ENCODE results near the gene PSMD5.

PSMD5 gene

DNA sequence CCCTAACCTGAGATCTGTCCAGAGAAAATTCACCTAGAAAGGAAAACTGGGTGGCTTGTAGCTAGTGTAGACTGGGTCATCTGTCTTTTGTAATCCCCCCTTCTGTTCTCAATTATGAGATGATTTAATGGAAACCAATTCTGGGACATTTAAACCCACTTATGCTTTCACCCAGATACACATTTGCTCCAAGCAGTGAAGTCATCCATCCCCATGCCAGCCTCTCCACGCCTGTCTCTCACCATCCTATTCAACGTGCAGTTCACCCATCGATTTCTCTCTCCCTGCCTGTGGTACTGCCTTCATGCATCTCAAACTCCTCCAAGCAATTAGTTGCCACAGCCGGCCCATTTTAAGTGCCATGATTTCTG lies 32.5 kb upstream of the PSMD5 start:
- DNase-seq (ENCODE audit: low spot score) = no peak

DNA sequence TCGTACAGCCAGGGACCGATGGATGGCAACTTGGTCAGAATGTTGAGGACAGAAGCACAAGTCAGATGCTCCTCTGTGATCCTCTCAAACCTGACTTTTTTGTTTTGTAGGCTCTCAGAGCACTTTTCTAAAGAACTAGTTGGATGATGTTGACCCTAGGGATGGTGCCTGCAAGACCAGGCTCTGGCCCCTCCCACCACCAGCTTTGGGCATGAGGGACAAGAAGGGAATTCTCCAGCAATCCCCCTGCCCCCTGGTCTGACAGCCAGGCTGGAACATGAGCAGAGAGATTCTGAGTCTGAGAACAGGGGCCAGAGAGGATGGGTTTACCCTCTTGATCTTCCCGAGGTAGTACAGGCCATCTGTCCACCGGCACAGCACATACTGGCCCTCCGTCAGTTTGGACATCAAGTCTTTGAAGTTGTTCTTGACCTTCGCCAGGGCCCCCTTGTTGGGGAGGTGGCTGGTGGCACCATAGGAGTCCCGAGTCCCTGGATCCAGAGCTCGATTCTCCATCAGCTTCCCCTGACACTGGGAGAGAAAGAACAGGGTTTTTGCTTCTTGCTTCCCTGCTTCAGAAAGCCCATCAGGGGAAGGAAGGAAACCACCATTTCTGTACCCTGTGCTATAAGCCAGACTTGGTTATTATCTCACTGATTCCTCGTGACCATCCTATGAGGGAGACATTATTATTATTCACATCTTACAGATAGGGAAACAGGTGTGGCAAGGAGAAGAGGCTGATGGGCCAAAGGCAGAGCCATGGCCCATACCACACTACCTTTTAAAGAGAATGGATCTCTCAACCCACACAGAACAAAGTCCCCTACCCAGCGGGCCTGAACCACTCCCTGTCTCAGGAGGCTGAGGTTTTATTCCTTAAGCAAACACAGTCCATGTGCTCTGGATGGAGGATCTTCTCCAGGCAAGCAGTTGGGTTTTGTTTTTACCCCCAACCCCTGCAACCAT lies 31.8 kb upstream of the PSMD5 start:
- no peak for DNase-seq (ENCODE audit: low spot score)

DNA sequence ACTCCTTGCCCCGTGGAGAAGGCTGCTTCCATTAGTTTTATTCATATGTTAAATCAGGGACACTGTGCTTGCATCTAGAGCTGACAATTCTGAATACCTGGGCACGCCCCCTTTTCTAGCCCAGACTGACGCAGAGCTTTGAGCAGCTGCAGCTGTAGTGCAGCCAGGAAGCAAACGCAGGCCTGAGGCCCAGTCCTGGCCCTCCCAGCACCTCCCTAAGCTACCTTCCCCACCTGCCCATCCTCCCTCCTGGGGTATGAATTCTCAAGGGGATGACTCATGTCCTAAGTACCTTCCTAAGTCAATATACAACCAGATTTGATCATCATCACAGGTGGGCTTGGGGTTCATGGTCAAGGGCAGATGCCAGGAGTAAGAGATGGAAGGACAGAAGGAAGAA lies 30.8 kb upstream of the PSMD5 start:
- no peak for DNase-seq (ENCODE audit: low spot score)

DNA sequence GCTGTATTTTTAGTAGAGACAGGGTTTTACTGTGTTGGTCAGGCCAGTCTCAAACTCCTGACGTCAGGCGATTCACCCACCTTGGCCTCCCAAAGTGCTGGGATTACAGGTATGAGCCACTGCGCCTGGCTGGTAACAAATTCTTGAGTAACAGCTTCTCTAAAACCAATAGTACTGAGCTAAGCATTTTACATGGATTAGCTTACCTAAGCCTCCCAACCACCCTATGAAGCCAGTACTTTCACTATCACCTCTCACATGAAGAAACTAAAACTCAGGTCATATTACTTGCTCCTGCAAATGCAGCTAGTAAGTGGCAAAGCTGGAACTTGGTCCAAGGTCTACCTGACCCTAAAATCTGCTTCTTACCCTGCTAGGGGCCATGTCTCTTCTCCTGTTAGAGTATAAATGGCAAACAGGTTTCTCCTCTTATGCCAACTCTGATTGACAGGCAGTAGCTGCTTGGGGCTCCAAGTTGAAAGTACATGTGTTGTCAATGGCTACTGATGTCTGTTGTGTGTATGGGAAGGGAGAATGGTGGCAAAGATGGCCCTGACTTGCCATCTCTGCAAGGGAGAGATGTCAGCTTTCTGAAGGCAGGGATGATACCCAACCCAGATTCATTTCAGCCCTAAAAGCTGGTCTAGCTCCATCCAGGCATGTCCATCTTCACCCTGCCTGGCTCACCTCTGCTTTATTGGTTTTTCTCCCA lies 30.2 kb upstream of the PSMD5 start:
- no peak for DNase-seq (ENCODE audit: low spot score)

DNA sequence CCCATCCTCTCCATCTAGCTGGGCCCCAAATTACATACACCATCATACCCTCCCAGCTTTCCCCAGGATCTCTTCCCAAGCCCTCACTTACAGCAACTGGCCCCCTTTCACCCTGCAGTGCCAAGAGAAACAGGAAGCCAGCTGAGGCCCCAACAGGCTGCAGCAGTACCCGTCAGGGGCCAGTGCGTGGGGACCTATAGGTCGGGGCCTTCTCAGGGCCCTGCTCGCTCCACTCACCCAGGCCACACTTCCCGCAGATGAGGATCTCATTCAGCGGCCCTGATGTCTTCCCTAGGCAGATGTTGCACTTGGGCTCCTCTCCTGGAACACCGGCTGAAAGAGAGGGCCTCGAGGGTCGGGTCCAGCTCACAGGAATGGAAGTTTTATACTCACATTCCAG lies 27.5 kb upstream of the PSMD5 start:
- DNase-seq (ENCODE audit: low spot score) = no peak

DNA sequence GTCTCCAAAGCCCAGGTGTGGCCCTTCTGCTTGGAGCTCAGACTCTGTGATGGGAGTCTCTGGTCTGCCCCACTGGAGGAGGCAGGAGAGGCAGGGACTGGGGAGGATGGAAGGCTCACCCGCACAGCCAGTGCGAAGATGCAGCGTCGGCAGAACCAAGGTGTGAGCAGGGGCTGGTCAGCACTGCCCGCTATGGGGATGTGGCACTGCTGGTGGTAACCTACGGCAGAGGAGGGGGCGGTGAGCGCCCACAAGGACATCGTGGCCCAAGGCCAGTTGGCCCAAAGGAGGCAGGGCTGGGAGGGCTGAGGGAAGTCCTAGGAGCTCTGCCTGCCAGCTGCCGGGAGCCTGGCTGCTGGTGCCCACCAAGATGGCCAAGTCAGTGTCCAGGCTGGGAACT lies 27.0 kb upstream of the PSMD5 start:
- DNase-seq (ENCODE audit: low spot score) = no peak

DNA sequence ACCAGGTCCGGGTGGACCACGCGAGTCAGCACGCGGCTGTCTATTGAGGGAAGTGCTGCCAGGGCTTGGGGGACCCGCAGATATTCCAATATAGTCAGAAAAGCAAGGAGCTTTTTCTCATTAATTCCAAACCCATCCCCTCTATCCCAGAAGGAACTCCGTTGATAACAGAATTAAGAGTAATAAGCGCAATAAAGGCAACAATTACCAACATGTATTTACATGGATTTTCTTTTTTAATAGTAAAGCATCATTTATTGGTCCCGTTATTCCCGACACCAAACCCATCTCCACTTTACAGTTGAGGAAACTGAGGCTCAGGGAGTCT lies 26.6 kb upstream of the PSMD5 start:
- no peak for DNase-seq (ENCODE audit: low spot score)

DNA sequence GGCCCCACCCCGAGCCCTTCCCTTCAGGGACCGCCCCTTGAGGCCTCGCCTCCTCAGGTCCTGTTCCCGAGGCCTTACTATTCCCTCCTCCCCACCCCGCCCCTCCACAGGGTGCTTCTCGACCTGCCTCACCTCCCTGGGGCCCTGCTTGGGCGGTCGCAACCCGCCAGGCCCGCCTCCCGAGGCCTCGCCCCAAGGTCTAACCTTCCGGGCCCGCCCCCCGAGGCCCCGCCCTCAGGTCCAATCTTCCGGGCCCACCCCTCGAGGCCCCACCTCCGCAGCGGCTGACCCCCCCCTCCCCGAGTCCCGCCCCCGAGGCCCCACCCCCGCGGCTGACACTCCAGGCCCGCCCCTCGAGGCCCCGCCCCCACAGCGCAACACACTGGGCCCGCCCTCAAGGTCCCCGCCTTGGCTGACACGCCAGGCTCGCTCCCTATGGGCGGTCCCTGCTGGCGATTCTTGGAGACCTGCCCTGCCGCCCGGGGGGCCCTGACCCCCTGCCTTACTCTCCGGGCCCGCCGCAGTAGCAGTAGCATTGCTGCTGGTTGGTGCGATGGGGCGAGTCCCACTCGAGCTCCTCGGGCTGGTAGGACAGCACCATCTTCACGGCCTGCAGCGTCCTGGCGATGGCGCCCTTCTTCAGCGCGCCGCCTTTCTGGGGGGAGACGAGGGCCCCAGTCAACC lies 26.1 kb upstream of the PSMD5 start:
- DNase-seq (ENCODE audit: low spot score) = peak; percentile 98

DNA sequence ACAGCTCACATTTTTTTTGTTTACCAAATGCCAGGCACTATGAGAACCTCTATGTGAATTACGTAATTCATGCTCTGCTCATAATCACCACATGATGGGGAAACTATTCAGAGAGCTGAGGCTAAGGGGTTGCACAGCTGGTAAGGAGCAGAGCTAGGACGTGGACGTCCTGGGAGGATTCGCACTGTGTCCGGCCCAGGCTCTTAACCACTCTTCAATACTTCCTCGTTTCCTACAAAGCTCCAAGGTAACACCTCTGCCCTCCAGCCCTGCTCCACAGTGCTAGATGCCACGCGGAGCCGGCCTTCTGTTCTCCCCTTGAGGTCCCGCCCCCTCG lies 25.6 kb upstream of the PSMD5 start:
- no peak for DNase-seq (ENCODE audit: low spot score)

DNA sequence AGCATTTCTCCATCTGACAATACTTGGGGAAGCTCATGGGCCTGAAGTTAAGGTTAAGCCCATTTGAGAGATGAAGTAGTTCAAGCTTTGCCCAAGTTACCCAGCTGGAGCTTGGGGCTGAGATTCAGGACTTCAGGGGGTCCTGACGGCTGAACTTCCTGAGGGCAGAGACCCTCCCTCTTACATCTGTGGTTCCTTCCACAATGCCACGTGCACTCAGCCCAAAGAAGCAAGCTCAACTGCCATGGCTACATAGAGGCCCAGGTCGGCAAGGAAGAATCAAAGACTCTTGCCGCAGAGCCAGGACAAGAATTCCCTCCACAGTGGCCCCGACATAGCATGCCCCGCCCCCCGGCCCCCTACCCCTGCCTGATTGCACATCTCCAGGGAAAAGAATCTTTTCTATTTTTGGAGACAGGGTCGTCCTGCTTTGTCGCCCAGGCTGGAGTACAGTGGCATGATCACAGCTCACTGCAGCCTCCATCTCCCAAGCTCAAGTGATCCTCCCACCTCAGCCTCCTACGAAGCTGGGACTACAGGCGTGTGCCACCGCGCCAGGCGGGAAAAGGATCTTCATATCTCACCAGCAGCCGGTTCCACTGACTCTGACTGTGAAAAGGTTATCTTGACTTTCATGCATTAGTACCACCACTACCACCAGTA lies 25.1 kb upstream of the PSMD5 start:
- no peak for DNase-seq (ENCODE audit: low spot score)

DNA sequence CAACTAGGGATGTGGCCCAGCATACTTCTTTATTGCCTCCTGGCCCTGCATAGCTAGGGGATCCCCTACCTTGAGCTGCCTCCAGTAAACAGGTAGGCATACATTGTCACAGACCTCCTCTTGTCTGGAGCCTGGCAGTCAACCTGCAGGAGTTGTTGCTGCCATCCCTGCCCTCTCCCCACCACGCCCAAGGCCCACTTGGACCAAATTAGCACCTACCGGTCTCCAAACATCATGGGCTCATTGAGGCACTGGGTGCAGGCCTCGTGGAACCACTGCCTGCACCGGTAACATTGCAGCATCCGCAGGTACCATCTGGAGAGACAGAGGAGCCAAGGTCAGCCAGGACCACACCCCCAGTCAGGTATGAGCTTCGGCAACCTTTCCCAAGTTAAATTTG lies 23.9 kb upstream of the PSMD5 start:
- no peak for DNase-seq (ENCODE audit: low spot score)

DNA sequence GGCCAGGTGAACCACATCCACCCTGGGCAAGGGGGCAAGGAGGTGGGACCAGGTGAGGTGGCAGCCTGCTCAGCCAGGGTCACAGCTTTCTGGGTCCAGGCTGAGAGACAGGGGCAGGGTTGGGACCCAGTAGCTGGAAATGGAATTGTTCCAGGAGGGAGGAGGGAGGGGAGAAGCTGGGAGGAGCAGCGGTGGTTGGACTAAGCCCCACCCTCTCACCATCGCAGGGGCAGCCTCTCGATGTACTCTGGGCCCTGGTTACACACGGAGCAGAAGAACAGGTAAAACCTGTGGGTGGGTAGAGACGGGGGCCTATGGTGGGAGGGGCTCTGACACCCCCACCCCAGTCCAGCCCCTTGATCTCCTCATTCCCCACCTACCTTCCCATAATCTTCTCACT lies 23.1 kb upstream of the PSMD5 start:
- no peak for DNase-seq (ENCODE audit: low spot score)

DNA sequence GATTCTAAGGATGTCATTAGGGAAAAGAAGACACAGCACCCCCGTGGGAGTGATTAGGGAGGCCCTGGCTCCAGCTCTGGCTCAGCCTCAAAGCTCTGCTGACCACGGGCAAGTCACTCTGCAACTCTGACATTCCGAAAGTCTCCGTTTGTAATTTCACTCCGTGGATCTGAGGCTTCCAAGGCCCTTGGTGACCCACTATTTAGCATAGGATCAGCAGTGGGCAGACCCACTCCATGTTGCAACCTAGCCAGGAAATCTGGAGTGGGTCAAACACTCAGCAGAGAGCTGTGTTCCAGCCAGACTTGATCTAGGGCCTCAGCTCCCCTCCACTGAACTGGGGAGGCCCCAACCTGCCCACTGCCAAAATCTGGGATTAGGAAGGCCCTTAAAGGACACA lies 22.5 kb upstream of the PSMD5 start:
- no peak for DNase-seq (ENCODE audit: low spot score)

DNA sequence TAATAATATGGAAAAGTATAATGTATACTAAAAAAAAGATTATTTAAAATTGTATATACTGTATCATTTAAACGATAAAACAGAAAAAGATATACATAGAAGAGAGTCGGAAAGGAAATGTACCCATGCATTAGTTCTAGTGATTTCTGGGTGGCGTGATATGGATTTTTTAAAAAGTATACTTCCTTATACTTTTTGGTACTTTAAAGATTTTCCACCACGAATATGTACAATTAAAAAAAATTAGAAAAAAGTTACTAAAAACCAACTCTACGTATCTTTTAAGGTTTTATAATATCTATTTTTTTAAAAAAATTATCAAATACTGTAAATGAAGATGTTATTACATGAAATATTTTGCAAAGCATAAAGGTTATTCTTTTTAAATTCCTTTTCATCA lies 22.0 kb upstream of the PSMD5 start:
- no peak for DNase-seq (ENCODE audit: low spot score)

DNA sequence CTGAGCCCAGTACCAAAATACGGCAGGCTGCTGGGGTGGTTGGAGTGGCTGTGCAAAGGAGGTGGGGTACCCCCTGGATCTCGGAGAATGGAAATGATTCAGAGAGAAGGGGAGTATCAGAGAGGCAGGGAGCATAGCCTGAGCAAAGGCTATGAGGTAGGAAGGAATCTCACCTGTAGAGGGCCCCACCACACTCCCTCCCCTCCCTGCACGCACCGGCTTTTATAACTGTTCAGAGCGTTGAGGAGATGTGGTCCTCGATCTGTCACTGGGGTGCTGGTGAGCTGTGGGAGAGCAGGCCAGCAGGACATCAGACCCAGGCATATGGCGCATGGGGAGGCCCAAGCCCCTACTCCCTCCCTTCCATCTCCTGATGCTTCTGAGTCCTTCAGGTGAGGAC lies 21.1 kb upstream of the PSMD5 start:
- no peak for DNase-seq (ENCODE audit: low spot score)

DNA sequence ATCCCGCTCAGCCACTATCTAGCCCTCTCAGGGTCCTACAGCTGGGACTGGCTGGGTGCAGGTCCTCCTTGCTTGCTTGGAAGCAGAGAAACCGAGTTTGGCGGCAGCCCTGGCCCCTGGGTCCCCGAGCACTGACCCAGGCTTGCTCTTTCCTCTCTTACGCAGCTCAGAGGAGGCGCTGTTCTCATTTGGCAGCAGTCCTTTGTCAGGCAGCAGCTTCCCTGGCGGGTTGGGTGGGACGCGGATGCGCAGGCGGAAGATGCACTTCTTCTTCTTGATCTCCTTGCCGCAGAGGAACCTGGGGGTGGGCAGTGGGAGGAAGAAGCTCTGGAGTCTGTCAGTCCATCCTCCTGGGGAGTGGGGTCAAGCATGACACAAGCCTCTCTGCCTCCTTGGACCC lies 19.7 kb upstream of the PSMD5 start:
- DNase-seq (ENCODE audit: low spot score) = no peak

DNA sequence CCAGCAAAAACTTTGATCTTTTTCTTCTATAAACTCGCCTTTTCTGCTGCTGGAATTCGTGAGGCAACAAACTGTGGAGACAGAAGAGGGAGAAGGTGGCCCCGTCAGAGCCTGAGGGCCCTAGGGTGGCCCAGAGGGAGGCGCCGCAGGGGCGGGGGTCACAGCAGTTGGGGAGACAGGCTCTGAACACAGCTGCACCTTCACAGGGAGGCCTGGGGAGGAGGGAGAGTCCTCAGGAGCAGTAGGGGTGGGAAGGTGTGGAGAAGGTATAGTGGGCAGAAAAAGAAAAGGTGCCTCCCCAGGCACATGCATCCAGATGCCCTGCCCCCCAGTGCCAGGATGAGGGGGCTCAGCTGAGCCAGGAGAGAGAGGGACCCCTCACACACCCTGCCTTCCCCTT lies 19.2 kb upstream of the PSMD5 start:
- no peak for DNase-seq (ENCODE audit: low spot score)

DNA sequence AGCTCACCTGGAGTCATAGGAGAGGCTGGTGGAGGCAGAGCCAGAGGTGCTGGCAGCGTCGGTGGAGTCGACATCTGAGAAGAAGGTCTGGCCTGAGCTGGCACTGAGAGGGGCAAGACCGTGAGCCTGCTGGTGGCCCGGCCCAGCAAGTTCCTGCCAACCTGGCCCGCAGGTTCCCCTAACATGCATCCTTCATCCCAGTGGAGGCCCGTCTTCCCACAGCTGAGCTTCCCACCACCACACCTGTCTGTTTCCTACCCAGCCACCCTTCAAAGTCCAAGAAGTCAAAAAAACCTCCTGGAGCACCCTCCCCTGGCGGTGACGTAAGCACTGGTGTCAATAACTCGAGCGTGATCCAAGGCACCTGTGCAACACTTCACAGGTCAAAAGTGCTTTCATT lies 17.4 kb upstream of the PSMD5 start:
- DNase-seq (ENCODE audit: low spot score) = no peak

DNA sequence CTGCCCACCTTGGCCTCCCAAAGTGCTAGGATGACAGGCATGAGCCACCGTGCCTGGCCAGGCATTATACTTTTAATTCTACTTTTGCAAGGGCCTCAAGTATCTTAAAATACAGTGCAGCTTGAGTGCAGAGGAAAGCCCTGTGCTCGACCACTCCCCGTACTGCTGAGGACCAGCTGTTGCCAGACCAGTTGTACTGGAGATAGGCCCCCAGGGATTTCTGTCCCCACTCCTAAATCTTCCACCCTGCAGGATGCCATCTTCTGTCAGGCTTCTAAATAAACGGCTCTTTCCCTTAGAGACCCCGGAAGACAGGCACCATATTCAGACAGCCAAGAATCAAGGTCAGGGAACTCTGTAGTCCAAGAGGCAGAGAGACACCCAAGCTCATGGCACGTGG lies 16.6 kb upstream of the PSMD5 start:
- no peak for DNase-seq (ENCODE audit: low spot score)

DNA sequence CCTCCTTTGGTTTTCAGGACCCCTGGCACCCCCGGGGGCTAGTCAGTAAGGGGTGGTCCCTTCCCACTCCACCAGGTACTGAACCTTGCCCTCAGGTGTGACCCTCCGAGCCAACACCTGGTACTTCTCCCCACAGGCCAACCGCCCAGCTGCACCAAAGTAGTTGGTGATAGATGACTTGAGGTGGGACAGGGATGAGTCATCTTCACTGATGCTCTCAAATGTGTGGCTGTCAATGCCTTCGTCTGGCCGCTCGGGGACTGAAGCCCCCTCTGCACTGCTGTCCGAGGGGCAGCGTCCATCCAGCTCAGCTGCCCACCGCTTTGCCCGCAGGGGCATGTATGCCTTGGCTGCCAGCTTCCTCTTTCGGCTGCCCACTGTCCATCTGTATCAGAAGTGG lies 15.2 kb upstream of the PSMD5 start:
- no peak for DNase-seq (ENCODE audit: low spot score)

DNA sequence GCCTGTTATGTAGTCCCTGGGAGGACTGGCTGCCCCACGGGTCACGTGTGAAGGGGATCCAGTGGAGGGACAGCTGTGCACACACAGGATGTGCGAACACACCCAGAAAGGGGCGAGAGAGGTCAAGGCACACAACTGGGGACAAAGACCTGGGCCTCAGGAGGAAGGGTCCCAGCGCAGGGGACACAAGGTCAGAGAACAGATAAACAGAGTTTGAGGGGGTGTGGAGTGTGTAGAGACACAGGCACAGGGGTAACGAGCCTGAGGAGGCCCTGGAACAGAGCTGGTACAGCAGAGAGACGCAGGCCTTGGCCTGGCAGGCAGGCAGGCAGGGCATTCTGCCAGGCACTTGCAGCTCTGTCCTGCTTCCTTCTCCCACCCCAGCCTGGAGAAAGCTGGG lies 14.8 kb upstream of the PSMD5 start:
- DNase-seq (ENCODE audit: low spot score) = no peak

DNA sequence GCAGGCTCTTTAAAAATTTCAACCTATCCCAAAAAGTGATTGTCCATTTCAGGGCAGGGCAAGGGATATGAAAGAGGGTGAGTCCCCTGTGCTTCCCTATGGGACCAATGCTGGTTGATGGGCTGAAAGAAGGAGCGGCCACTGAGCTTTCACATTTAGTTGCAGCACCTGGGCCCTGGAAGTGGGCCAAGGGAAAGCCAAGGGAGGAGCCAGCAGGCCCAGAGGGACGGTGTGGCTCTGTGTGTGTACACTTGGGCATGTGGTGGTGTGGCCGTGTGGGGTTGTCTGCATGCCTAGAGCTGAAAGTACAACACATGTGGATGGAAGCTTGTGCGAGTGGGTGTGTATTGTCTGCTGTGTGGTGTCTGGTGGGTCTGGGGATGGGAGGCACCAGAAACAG lies 14.0 kb upstream of the PSMD5 start:
- no peak for DNase-seq (ENCODE audit: low spot score)
